22Rv1 (cell line): ENCODE measurements around the gene SKIC8.

Source experiments
- H3K27ac ChIP-seq: fragments of 450-650 bp; 2 replicates; pipeline ENCODE4 v1.5.1; 2017
- CTCF ChIP-seq: fragments of 450-650 bp; IDR thresholded peaks from 2 replicates; pipeline ENCODE4 v1.5.1; 2017; ENCODE audit warnings: mild to moderate bottlenecking
- ZFX ChIP-seq: fragments of 450-650 bp; IDR thresholded peaks from 2 replicates; pipeline ENCODE4 v1.6.1; 2017; ENCODE audit warnings: antibody characterized with exemption, borderline replicate concordance

The SKIC8 gene

GRCh38 chr15:78284758-78285157 is 14.7 kb downstream of the SKIC8 start:
- H3K27ac ChIP-seq: no peak overlapping the region
- TF ChIP-seq CTCF (peak; percentile 16; the same call in 1 of the 2 replicates), ZFX (no peak)

DNA sequence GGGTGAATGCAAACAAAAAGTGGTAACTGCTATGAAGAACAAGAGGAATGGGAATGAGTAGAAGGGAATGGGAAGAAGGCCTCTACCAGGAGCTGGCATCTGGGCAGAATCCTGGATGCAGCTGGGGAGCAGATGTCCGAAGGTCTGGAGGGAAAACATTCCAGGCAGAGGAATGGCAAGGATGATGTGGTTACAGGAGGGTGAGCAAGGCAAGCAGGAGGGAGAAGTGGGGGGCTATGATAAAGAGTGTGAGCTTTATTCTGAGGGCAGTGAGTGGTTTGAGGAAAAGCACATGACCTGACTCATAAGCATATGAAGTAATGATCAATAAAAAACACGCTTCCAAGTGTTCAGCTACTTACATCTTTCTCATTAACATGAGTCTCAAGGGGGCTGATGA is 17.1 kb downstream of the SKIC8 start:
- no peak overlapping the region for H3K27ac ChIP-seq
- no peak for TF ChIP-seq ZFX
- TF ChIP-seq CTCF: no peak

DNA sequence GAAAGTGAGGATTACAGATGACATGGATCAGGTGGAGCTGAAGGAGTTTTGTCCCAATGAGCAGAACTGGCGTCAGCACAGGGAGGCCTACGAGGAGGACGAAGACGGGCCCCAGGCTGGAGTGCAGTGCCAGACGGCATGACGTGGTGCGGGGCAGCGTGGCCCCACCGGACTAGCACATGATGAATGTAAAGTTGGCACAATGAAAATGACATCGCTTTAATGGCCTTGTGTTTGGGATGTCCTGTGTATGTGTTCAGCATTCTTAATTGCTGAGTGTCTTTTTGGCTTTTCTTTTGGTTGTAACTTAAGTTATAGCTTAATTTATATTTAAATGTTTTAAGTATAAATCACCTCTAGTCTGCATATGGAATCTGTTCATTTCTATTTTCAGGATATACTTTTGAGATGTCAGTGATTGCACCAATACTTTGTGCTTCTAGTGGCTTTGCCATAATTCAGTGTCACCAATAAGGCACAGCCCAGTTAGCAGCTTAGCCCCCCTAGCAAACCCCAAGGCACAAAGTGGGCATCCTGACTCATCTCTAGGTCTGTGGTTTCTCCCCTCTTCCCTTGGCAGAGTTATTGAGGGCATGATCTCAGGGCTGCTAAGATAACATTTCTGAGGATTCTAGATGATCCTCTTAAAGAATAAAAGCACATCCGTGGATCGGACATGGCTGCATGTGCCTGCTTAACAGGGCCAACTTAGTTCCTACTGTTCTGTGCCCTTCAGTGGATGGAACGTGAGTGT is 18.9 kb downstream of the SKIC8 start:
- H3K27ac ChIP-seq: no peak overlapping the region

DNA sequence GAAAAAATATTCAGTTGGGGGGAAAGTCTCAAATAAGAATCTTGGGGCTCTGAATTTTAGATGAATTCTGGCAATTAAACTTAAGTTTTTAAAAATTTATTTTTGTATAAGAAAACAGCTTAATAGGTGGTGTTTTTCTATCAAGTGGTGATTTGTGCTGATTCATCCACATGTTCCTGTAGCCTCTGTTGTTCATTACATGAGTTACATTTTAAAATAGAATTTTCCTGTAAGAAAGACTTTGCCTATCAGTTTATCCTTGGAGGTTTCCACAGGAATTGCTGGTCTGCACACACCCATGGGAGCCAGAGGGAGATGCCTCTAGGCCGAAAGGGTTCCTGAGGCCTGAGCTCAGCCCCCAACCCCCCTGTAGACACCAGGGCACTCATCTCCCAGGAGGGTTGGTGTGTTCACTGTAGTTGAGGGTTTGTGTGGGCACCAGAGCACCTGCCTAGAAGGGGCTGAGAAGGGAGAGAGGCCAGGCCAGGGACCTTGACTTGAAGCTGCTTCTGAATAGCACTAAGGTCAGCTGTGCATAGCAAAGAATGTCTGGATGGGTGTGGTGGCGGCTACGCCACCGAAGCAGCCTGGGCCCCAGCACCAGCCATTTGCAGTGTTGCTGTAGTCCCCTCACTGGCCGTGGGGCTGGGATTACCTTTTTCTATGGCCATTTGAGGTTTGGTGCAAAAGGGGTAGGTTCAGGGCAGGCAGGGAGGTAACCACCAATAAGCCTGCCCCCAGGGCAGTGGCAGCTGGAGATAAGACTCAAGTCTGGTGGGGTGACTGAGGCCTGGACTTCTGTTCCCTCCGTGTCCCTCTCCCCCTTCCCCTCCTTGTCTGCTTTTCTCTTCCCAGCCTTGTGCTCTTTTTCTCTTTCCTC is 23.1 kb downstream of the SKIC8 start:
- no peak for TF ChIP-seq CTCF
- TF ChIP-seq ZFX: no peak
- H3K27ac ChIP-seq: no peak overlapping the region

More for the DNA sequence above, 18.9 kb downstream of the SKIC8 start:
- no peak for TF ChIP-seq ZFX
- no peak for TF ChIP-seq CTCF

GRCh38 chr15:78274994-78275393 is 24.4 kb downstream of the SKIC8 start:
- H3K27ac ChIP-seq: no peak overlapping the region
- no peak for TF ChIP-seq ZFX
- no peak for TF ChIP-seq CTCF

DNA sequence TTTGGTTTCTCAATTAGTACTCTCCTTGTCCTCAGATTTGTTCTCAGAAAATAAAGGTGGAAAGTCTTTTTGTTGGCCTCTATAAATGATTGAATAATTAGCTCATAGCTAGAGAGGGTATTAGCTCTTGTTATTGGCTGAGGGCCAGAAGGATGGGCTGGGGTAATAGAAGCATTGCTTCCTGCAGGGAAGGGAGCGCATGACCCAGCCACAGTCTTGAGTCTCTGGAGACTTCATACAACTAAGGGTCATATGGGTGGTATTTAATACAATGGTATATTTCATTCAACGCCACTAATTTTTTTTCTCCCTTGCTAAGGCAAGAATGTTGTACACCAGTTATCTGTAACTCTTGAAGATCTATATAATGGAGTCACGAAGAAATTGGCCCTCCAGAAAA is 26.6 kb downstream of the SKIC8 start:
- TF ChIP-seq ZFX (no peak), CTCF (no peak)
- no peak overlapping the region for H3K27ac ChIP-seq

DNA sequence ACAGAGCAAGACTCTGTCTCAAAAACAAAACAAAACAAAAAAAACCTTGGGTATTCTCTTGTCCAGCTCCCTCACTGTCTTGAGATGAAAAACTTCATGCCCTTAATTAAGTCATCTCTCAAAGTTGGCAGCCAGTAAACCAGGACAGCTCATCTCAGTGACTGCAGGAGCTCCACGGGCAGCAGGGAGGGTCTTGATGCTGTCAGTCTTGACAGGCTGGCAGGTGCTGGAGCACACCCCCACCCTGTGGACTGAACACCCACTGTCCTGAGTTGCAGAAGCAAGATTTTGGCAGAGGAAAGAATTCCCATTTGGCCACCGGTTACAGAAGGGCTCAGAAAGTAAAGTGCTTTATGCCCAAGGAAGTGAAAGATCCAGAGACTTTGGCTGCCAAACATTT is 27.1 kb downstream of the SKIC8 start:
- no peak for TF ChIP-seq CTCF
- no peak for TF ChIP-seq ZFX

More for the DNA sequence above, 27.1 kb downstream of the SKIC8 start:
- no peak overlapping the region for H3K27ac ChIP-seq
